Measurements from ENCODE around the gene ZFP92.

DNA sequence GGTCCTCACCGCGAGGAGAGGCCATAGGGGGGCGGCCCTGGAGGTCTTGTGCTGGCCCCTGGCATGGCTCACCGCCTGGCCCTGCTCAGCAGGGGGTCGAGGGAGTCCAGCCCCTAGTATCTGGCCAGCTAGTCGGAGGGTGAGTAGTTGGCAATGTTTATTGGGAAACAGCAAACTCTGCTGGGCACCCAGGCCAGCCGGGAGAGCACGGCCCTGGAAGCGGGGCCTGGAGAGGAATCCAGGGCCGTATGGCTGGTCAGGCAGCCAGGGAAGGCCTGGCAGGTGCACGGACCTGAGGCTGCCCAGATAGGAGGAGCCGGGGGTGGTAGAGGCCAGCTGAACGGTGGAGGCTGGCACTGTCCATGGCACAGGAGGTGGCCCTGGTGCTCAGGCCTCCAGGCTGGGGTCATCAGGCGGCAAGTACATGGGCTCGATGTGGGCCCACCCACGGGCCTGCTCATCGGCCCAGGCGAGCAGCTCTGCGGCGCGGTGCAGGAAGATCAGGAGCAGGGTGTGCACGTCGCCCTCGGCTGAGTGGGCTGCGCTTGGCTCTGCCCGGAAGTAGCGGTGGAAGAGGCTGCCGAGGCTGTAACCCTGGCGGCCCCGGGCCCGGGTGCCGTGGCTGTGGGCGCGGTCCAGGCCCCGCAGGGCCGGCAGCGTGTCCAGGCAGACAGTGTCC lies 33.2 kb downstream of the ZFP92 start:
- no peak for TF ChIP-seq ZNF274 (IDR thresholded peaks at IDR 0.05; ENCODE audit: low read depth, low read length)
- TF ChIP-seq YY1 (IDR thresholded peaks at IDR 0.05; ENCODE audit: insufficient read depth, insufficient read length), result no peak

Measured in NT2/D1 (cell line).